H1 (cell line): ENCODE results near the gene HNRNPK. TPM values are rescaled to one million over a fixed set of nuclear protein-coding genes. Genes with fewer than 3 reads are reported as not detected.

Experiments used
- CTCF ChIA-PET: fragments of 300-600 bp; sonication (Branson Sonifier 250); formaldehyde crosslinking; loops from one replicate; lab custom pipeline; 2021; ENCODE audit not compliant: partially characterized antibody; lab: Charles Lee
- POLR2A ChIA-PET: fragments of 300-600 bp; sonication (Branson Sonifier 250); formaldehyde crosslinking; loops from one replicate; lab custom pipeline; 2021; ENCODE audit warnings: inconsistent platforms; ENCODE audit not compliant: partially characterized antibody; lab: Charles Lee
- DNase-seq, 2 experiments: peaks; one replicate each; pipeline versions ENCODE4 v3.0.0 to v3.0.0-alpha.2; 2010 to 2022; ENCODE audit warnings: low spot score in 2 of 2, low read depth in 1 of 2, mixed read lengths in 1 of 2
- FAIRE-seq: peaks from 2 replicates; lab custom pipeline; 2011; peaks lifted over from hg19 to GRCh38; lab: Jason Lieb, UNC
- H2AFZ ChIP-seq: 2 replicates; pipeline ENCODE4 v1.8.1; 2012; ENCODE audit warnings: low read length, inconsistent platforms
- H2AK5ac ChIP-seq: 2 replicates; pipeline ENCODE4 v1.6.1; 2013; ENCODE audit warnings: low read depth, low read length
- H2BK120ac ChIP-seq: replicated peaks from 2 replicates; pipeline ENCODE3; 2013; ENCODE audit warnings: low read depth, low read length, inconsistent platforms
- H2BK12ac ChIP-seq: 2 replicates; pipeline ENCODE4 v1.6.1; 2013; ENCODE audit warnings: low read depth, low read length
- H2BK15ac ChIP-seq: 2 replicates; pipeline ENCODE4 v1.6.1; 2013; ENCODE audit warnings: low read length
- H2BK20ac ChIP-seq: 2 replicates; pipeline ENCODE4 v1.6.1; 2013; ENCODE audit warnings: low read length
- H2BK5ac ChIP-seq: 2 replicates; pipeline ENCODE4 v1.6.1; 2013; ENCODE audit warnings: low read depth, low read length
- H3K14ac ChIP-seq: 2 replicates; pipeline ENCODE4 v1.6.1; 2013; ENCODE audit warnings: inconsistent platforms; ENCODE audit not compliant: insufficient read length
- H3K18ac ChIP-seq: 2 replicates; pipeline ENCODE4 v1.6.1; 2013; ENCODE audit warnings: low read length; ENCODE audit errors: extremely low read depth
- H3K23ac ChIP-seq: 2 replicates; pipeline ENCODE4 v1.6.1; 2013; ENCODE audit warnings: inconsistent platforms; ENCODE audit not compliant: insufficient read length
- H3K23me2 ChIP-seq: 2 replicates; pipeline ENCODE4 v1.6.1; 2013; ENCODE audit warnings: low read depth, low read length
- H3K27ac ChIP-seq: 2 replicates; pipeline ENCODE4 v1.6.1; 2011; ENCODE audit warnings: low read depth, low read length, inconsistent platforms
- H3K27me3 ChIP-seq, 4 experiments: replicated peaks in 1 of 4; 1 replicate in 1 of 4; 2 replicates in 3 of 4; pipeline versions ENCODE4 v1.6.1 to v1.8.1; 2011 to 2013; ENCODE audit warnings: low read length in 3 of 4, mild to moderate bottlenecking in 3 of 4, inconsistent platforms in 2 of 4, mixed read lengths in 2 of 4, moderate library complexity in 1 of 4; ENCODE audit not compliant: control insufficient read depth in 3 of 4, insufficient read depth in 3 of 4; ENCODE audit errors: extremely low read depth in 1 of 4
- H3K36me3 ChIP-seq, 4 experiments: 2 replicates each; pipeline versions ENCODE4 v1.6.1 to v1.8.1; 2011 to 2013; ENCODE audit warnings: mild to moderate bottlenecking in 4 of 4, low read length in 3 of 4, moderate library complexity in 2 of 4, control low read depth in 1 of 4, inconsistent platforms in 1 of 4; ENCODE audit not compliant: insufficient read depth in 4 of 4, control insufficient read depth in 2 of 4
- H3K4ac ChIP-seq: replicated peaks from 2 replicates; pipeline ENCODE3; 2013; ENCODE audit warnings: low read length, low read depth, mixed read lengths, inconsistent platforms; ENCODE audit not compliant: insufficient read length
- H3K4me1 ChIP-seq, 4 experiments: replicated peaks in 1 of 4; 1 replicate in 1 of 4; 2 replicates in 3 of 4; pipeline versions ENCODE4 v1.6.1 to v1.8.1; 2011 to 2013; ENCODE audit warnings: low read length in 3 of 4, inconsistent platforms in 2 of 4, mixed read lengths in 1 of 4; ENCODE audit not compliant: insufficient read depth in 4 of 4, control insufficient read depth in 3 of 4
- H3K4me2 ChIP-seq, 2 experiments: 2 replicates each; pipeline versions ENCODE4 v1.6.1 to v1.8.1; 2011 to 2013; ENCODE audit warnings: low read depth in 2 of 2, low read length in 2 of 2, control low read depth in 1 of 2, inconsistent platforms in 1 of 2, mild to moderate bottlenecking in 1 of 2; ENCODE audit not compliant: insufficient read depth in 1 of 2
- H3K4me3 ChIP-seq, 4 experiments: fragments of 200-600, 300-600 bp in 1 of 4; sonication (generic), shearing (Covaris generic), sonication (Bioruptor Twin) in 1 of 4; 2 replicates each; pipeline versions ENCODE4 v1.5.1 to v1.8.1; 2011 to 2016; ENCODE audit warnings: low read length in 4 of 4, low read depth in 3 of 4, control low read depth in 2 of 4, inconsistent platforms in 2 of 4, mild to moderate bottlenecking in 2 of 4, mixed read lengths in 1 of 4, moderate library complexity in 1 of 4; ENCODE audit not compliant: insufficient read depth in 2 of 4; ENCODE audit errors: extremely low read depth in 1 of 4
- H3K56ac ChIP-seq: replicated peaks from 2 replicates; pipeline ENCODE3; 2013; ENCODE audit warnings: low read depth, mild to moderate bottlenecking, mixed read lengths, low read length, inconsistent platforms; ENCODE audit not compliant: insufficient read length
- H3K79me1 ChIP-seq: 2 replicates; pipeline ENCODE4 v1.6.1; 2013; ENCODE audit warnings: low read depth, low read length, control low read depth
- H3K79me2 ChIP-seq, 2 experiments: 2 replicates each; pipeline versions ENCODE4 v1.6.1 to v1.8.1; 2012 to 2013; ENCODE audit warnings: low read length in 2 of 2, mild to moderate bottlenecking in 2 of 2, inconsistent platforms in 1 of 2; ENCODE audit not compliant: insufficient read depth in 2 of 2, control insufficient read depth in 1 of 2
- H3K9ac ChIP-seq, 4 experiments: replicated peaks in 1 of 4; 1 replicate in 1 of 4; 2 replicates in 3 of 4; pipeline versions ENCODE4 v1.6.1 to v1.8.1; 2011 to 2013; ENCODE audit warnings: low read depth in 3 of 4, low read length in 3 of 4, control low read depth in 2 of 4, mild to moderate bottlenecking in 2 of 4, moderate library complexity in 2 of 4, inconsistent platforms in 1 of 4; ENCODE audit errors: extremely low read depth in 1 of 4
- H3K9me3 ChIP-seq, 2 experiments: 2 replicates each; pipeline versions ENCODE4 v1.6.1 to v1.8.1; 2012 to 2013; ENCODE audit warnings: mild to moderate bottlenecking in 2 of 2, moderate library complexity in 2 of 2, control low read depth in 1 of 2, inconsistent platforms in 1 of 2, low read depth in 1 of 2, low read length in 1 of 2, mixed read lengths in 1 of 2; ENCODE audit not compliant: insufficient read depth in 2 of 2
- H4K20me1 ChIP-seq, 2 experiments: replicated peaks in 1 of 2; 2 replicates each; pipeline versions ENCODE3 to v1.8.1; 2011 to 2013; ENCODE audit warnings: inconsistent platforms in 2 of 2, low read length in 2 of 2, mild to moderate bottlenecking in 1 of 2; ENCODE audit not compliant: insufficient read depth in 2 of 2, control insufficient read depth in 1 of 2
- H4K5ac ChIP-seq: 2 replicates; pipeline ENCODE4 v1.6.1; 2013; ENCODE audit warnings: low read length, low read depth, mixed read lengths, inconsistent platforms; ENCODE audit not compliant: insufficient read length
- H4K8ac ChIP-seq: 2 replicates; pipeline ENCODE4 v1.8.0; 2013; ENCODE audit warnings: mild to moderate bottlenecking, moderate library complexity, low read length, inconsistent platforms; ENCODE audit not compliant: insufficient read depth; ENCODE audit errors: extremely low read depth
- H4K91ac ChIP-seq: replicated peaks from 2 replicates; pipeline ENCODE3; 2013; ENCODE audit warnings: low read length, mixed read lengths, inconsistent platforms; ENCODE audit not compliant: insufficient read length
- CREB1 ChIP-seq: IDR thresholded peaks from 2 replicates; pipeline ENCODE4 v1.6.1; 2012; ENCODE audit warnings: inconsistent platforms
- POLR2A ChIP-seq, 2 experiments: IDR thresholded peaks; 1 replicate in 1 of 2; 2 replicates in 1 of 2; pipeline ENCODE4 v1.6.1; 2011; ENCODE audit warnings: low read depth in 2 of 2, low read length in 2 of 2, mild to moderate bottlenecking in 2 of 2; ENCODE audit errors: control extremely low read depth in 1 of 2
- POLR2AphosphoS5 ChIP-seq: IDR thresholded peaks from 2 replicates; pipeline ENCODE4 v1.6.1; 2011; ENCODE audit warnings: low read depth, low read length
- SAP30 ChIP-seq: fragments of 300-600 bp; sonication (generic); IDR thresholded peaks from 2 replicates; pipeline ENCODE4 v1.7.1; 2012; ENCODE audit warnings: low read length, moderate library complexity, mild to moderate bottlenecking, inconsistent platforms; ENCODE audit not compliant: insufficient read depth, insufficient replicate concordance
- WGBS, 2 experiments: shearing (Covaris generic) in 1 of 2; methylation state at CpG; one replicate each; pipeline versions ENCODE4 v1.1.6 to v1.1.7; 2013 to 2015; ENCODE audit warnings: low lambda C conversion rate in 2 of 2, mixed read lengths in 2 of 2, inconsistent platforms in 1 of 2, low coverage in 1 of 2, missing lambda C conversion rate in 1 of 2; ENCODE audit not compliant: insufficient replicate concordance in 2 of 2, insufficient coverage in 1 of 2, insufficient read length in 1 of 2; ENCODE audit errors: extremely low coverage in 1 of 2, missing lambda C conversion rate in 1 of 2; 5-methylcytosine and 5-hydroxymethylcytosine counted together
- polyA plus RNA-seq, 7 experiments: library from polyadenylated mRNA; depleted of rRNA in 3 of 7; stranded (reverse) in 5 of 7; unstranded in 2 of 7; fragments of >200 nt in 5 of 7; fragments of 200-250 nt in 2 of 7; gene quantifications; 1 replicate in 5 of 7; 2 replicates in 1 of 7; 4 replicates in 1 of 7; pipeline versions ENCODE4 v1.2.1 to v1.2.3, GENCODE V29; 2011 to 2013; ENCODE audit warnings: missing spikeins in 2 of 7, mixed read lengths in 2 of 7
- total RNA-seq: library from RNA; stranded (reverse); fragmentation: NEBNext Ultra II Directional; extraction: Animal tissue kit (Norgen Biotek cat#: 25700); gene quantifications from 2 replicates; pipeline ENCODE4 v1.2.1, GENCODE V29; 2021
- TF ChIP-seq, protein P1 (sequence below): IDR thresholded peaks from 2 replicates; pipeline ENCODE4 v1.6.1; 2012; ENCODE audit warnings: inconsistent platforms

The HNRNPK gene
- total and polyA plus RNA-seq, 2 of the 8 experiments (the other 6 are each of a cell fraction or from before 2014, with no cell fraction given): 414 to 887 TPM

DNA sequence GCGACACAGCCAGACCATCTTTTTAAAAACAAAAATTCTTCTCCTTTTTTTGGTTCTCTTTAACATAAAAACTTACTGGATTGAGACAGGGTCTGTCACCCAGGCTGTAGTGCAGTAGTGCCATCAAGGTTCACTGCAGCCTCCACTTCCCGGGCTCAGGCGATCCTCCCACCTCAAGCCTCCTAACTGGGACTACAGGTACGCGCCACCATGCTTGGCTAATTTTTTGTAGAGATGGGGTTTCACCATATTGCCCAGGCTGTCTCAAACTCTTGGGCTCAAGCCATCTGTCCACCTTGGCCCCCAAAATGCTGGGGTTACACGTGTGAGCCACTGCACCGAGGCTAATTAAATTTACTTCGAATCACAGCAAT, 13.8 kb downstream of the HNRNPK start:
- no peak overlapping the region for H2BK12ac ChIP-seq
- no peak overlapping the region for H3K56ac ChIP-seq
- ChIA-PET CTCF (interaction anchor here (1.0 to 1.7 kb wide), 2 partner anchors 12 to 295 kb away, joined by 5 to 6 read pairs; no protein-coding TSS in a partner anchor), POLR2A (interaction anchor here (1.1 to 10.4 kb wide), 6 partner anchors 12 to 295 kb away, joined by 3 to 269 read pairs (median 4); partner anchors contain the start of genes HNRNPK and RMI1)
- H3K27me3 ChIP-seq: no peaks in the 10 kb centered on the region
- no peak overlapping the region for H3K4ac ChIP-seq
- H2BK20ac ChIP-seq: no peak overlapping the region
- H4K20me1 ChIP-seq: peaks cover 0 to 2% of the 10 kb centered on the region in 2 experiments
- H3K9me3 ChIP-seq: no peaks in the 10 kb centered on the region
- no peak overlapping the region for H2BK120ac ChIP-seq
- no peaks in the 10 kb centered on the region for H3K23me2 ChIP-seq
- TF ChIP-seq CREB1 (no peak), SAP30 (no peak), POLR2A (IDR thresholded peaks at IDR 0.05; ENCODE audit: control extremely low read depth in 1 of 2, low read depth in 2 of 2, low read length in 2 of 2) (peak in 1 of 2 experiments; percentile 46; a peak in 1 of 3 replicates), POLR2AphosphoS5 (peak; percentile 97)
- TF ChIP-seq, protein P1, sequence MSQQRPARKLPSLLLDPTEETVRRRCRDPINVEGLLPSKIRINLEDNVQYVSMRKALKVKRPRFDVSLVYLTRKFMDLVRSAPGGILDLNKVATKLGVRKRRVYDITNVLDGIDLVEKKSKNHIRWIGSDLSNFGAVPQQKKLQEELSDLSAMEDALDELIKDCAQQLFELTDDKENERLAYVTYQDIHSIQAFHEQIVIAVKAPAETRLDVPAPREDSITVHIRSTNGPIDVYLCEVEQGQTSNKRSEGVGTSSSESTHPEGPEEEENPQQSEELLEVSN: no peak
- no peaks in the 10 kb centered on the region for H3K79me2 ChIP-seq
- H2AK5ac ChIP-seq: no peak overlapping the region
- no peak overlapping the region for H3K14ac ChIP-seq
- no peak overlapping the region for H3K27ac ChIP-seq
- H3K4me3 ChIP-seq: no peak overlapping the region
- H4K5ac ChIP-seq: no peak overlapping the region
- H4K8ac ChIP-seq: no peak overlapping the region
- H2BK15ac ChIP-seq: no peak overlapping the region
- H3K79me1 ChIP-seq: no peaks in the 10 kb centered on the region; the same call in 1 of the 2 replicates
- H2AFZ ChIP-seq: no peak overlapping the region
- no peak overlapping the region for H3K23ac ChIP-seq
- WGBS, 2 experiments: 87% methylated on average over 8 of the region's 8 CpGs; no CpG with 5 or more reads in 1 of the 2 experiments
- no peaks in the 10 kb centered on the region for H3K4me1 ChIP-seq
- H3K36me3 ChIP-seq: peaks cover 15 to 47% (median 30%) of the 10 kb centered on the region in 4 experiments
- H3K18ac ChIP-seq: no peak overlapping the region
- no peak overlapping the region for H3K9ac ChIP-seq
- DNase-seq: no peak
- FAIRE-seq: no peak
- H2BK5ac ChIP-seq: no peak overlapping the region
- no peak overlapping the region for H3K4me2 ChIP-seq
- H4K91ac ChIP-seq: no peak overlapping the region
